GM18526 (cell line): Measurements from ENCODE around the gene PHACTR1.

Experiments
- POLR2A ChIP-seq: IDR thresholded peaks from 3 replicates; pipeline ENCODE4 v1.6.1; 2011; ENCODE audit not compliant: insufficient read length; ENCODE audit errors: extremely low read depth

Gene PHACTR1

GRCh38 chr6:13295576-13295975 is 579.0 kb downstream of the PHACTR1 start:
- no peak for TF ChIP-seq POLR2A

DNA sequence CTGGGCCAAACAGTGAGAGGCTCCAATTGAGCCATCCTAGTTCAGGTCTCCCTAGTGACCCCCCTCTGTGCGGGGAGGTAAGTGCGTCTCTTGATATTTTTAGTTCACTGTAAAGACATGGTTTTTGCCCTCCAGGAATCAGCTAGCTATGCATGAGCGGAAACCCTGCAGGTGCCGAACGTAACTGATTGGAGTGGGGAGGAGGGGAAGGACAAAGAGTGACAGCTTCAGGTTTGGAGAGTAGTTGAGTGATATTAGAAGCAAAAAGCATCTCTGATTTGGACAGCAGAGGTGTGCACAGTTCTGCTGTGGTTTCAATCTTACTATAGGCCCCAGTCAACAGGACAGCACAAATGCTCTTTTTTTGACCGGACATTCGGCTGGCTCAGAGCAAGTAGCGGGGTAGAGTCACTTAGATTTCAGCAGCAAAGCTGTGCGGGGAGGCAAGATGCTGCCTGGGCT is 580.0 kb downstream of the PHACTR1 start:
- TF ChIP-seq POLR2A, result no peak

DNA sequence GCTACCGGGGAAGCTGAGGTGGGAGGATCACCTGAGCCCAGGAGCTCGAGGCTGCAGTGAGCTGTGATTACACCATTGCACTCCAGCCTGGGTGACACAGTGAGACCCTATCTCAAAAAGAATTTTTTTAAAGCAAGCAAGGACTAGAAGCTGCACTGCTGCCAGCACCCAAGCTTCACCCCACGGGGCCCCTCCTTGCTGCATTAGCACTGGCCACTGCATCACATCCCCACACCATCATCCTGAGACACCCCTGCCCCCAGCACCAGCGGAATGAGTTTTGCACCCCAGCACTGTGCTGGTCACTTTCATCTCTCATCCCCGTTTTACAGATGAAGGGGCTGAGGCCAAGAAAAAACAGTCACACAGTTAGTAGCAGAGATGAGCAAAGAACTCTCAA is 580.8 kb downstream of the PHACTR1 start:
- no peak for TF ChIP-seq POLR2A

DNA sequence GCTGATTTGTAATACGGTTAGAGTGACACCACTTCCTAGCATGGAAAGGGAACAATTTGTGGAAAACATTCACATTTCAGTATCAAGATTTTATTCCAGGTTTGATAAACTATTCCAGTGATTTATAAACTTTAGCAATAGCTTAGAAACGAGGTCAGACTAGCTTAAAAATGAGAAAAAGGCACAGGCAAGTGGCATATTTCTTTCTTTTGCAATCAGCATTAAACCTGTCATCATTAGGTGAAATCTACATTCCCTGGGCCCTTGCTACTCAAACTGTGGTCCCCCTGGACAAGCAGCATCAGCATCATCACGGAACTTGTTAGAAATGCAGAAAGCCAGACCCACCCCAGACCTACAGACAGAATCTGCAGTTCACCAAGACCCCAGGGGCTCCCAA is 581.9 kb downstream of the PHACTR1 start:
- TF ChIP-seq POLR2A, result no peak

GRCh38 chr6:13299403-13299821 is 582.8 kb downstream of the PHACTR1 start:
- no peak for TF ChIP-seq POLR2A

GRCh38 chr6:13299918-13300317 is 583.4 kb downstream of the PHACTR1 start:
- no peak for TF ChIP-seq POLR2A

DNA sequence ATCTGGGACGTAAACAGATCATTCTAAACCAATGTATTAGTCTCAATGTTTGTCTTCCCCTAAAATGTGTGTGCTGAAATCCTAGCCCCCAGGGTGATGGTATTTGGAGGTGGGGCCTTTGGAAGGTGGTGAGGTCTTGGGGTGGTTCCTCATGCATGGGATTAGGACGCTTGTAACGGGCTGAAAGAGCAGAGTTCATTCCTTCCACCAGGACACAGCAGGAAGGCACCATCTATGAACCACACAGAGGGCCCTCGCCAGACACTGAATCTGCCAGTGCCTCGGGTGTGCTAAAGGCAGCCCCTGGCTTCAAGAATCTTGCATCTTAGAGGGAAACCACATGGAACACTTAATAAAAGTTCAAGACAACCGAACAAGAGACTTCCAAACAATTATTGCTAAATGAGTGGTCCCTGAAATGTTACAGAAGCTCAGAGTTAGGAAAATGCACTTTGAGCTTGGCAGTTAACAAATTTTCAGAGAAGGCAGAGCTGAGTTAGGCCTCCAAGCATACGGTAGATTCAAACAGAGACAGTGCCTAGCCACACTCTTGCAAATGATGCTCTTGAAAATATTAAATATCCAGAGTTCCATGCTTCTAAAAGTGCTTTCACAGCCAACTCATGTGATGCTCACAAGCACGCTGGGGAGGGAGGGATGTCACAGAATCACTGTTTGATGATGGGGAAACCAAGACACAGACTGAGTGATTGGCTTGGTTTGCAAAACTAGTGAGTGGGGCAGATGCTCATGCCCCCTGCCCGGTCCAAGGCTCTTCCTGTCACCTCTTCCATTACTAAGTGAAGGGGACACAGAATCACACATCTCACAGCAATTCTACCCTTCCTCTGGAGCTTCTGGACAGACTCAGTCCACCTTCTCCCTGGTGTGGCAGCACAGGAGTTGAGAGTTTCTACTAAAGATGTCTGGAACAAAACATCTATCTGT is 584.4 kb downstream of the PHACTR1 start:
- TF ChIP-seq POLR2A, result no peak

- no peak for TF ChIP-seq POLR2A
Observed at GRCh38 chr6:13302291-13302690, 585.7 kb downstream of the PHACTR1 start.

DNA sequence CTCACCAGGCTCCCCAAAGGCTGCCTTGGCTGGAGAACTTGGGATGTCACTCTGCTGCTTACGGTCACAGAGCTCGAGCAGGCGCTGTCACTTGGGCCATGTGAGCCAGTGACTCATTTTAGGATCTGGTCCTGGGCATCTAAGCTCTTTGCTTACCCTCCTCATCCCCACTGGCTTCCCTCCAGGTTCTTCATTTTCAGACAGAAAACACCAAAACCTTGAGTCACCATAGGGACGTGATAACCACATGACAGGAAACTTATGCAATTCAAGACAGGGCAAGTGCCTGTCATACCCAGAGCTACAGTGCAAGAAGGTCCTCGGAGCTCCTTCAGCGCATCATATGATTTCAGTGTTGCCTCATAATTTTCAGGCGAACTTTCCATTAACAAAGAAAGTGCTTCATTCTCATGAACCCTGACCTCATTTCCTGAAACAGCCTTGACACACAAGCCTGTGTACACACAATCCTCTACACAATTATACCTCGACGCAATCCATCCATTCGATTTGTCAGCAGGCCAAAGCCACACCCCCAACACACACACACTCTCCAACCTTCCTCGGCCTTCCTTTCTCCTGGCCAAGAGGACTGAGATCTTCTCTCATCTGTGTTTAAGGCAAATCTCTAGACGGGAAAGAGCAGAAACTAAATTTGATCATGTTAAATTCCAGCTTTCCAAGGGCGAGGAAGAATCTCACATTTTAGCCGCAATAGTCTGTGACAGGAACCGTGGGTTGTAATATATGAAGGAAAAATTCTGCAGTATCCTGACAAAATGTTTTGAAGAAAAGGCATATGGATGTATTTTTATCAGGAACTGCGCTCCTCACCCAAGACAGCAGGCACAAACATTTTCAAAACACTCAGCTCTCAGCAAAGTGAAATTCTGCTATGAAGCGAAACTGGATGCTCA is 586.4 kb downstream of the PHACTR1 start:
- TF ChIP-seq POLR2A, result no peak

DNA sequence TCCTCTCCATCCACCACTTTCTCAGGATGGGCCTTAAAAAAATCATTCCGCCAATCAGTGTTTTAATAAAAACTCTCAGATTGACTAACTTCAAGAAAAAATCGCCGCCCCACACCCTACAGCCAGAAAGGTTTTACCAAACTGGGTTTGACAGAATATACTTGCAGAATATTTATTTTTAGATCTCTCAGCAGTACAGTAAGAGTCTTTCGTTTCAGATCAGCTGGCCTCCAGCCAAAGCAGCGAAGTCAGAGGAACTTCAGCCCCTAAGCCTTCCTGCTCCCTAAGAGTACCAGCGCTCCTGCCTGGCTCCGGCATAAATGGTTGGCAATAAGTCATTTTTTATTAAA is 587.1 kb downstream of the PHACTR1 start:
- no peak for TF ChIP-seq POLR2A

GRCh38 chr6:13304101-13304500 is 587.5 kb downstream of the PHACTR1 start:
- TF ChIP-seq POLR2A, result no peak

GRCh38 chr6:13304580-13305260 is 588.2 kb downstream of the PHACTR1 start:
- TF ChIP-seq POLR2A, result no peak

DNA sequence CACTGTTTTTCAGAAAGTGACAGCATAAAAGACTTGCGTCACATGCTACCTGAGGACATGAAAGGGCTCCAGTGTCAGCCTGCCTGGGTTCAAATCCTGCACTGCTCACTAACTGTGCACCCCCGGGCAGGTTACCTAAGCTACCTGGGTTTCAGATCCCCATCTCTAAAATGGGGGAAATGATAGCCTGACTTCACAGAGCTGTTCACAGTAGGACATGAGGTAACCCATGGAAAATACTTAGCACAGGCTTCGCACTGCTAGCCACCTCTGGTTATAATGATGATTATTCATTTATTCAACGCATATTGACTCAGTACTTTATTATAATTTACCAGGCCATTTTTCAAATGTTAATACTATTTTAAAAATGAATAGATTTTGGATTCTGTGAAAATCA is 588.7 kb downstream of the PHACTR1 start:
- TF ChIP-seq POLR2A, result no peak

DNA sequence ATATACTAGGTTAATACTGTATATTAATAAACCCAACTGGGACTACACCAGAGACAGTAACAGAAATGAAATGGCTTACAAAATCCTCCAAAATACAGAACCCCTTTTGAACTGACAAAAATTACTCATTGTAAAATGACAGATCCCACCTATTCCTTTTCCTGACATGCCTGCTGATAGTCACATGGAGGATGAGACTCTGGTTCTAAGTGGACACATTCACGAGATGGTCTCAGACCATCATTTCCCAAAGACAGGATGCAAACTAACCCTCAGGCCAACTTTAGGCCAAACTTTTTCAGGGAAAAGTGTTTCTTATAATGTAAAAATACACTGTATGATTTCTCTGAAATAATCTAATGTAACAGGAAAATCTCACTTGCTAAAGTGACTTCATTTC is 589.2 kb downstream of the PHACTR1 start:
- no peak for TF ChIP-seq POLR2A

DNA sequence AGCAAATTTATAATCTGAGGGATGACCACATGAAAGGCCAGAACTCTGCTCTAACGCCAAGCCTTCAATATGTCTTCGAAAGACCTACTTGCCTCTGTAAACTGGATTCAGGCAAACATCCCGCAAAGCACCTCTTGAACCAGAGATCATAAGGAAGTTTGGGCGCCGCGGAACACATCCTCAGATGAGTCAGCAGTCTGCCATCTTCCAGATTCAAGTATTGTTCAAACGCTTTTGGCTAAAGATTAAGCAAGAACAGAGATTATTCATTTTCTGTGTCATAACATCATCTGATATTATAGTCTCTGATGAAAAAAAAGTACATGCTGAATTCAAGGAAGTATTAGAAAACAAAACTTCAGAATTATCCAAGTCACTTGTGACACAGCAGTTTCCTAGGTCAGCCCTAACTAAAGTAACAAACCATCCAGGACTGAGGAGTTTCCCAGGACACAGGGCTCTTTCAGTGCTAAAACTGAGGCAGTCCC is 591.0 kb downstream of the PHACTR1 start:
- TF ChIP-seq POLR2A, result no peak

DNA sequence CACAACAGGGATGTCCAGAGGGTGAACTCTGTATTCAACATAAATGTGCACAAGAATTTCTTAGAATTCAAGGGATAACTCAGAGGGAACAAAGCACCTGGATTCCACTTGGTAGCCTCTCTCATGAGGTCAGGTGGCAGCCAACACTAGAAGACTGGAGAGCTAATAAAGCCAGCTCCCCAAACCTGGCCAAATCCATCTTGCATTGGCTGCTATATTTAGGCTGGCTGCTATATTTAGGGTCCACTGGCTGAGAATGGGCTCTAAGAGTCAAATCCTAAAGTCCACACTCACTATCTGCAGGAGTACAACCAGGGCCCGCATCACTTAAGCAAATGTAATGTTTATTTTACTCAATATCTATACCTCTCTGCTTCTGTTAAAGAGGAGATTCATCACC is 591.8 kb downstream of the PHACTR1 start:
- no peak for TF ChIP-seq POLR2A

- TF ChIP-seq POLR2A, result no peak
Observed at GRCh38 chr6:13311155-13311554, 594.6 kb downstream of the PHACTR1 start.
